Measurements from ENCODE around the gene MDFIC.

Gene MDFIC

DNA sequence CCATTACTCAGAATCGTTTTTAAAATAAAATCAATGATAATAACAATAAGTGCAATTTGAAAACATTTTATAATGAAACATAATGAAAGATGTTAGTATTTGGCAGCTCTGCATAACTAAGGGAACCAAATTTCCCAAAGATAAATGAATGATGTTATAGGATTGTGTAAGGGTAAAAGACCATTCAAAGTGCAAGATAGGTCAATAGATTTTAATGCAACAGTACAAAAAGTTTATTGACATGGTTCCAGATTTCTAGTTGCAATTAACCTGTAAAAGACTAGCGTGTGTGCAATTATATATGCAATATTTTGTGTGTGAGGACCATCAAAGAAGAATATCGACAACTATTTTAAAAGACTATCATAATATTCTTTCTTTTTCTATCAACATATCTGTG lies 122.3 kb downstream of the MDFIC start:
- DNase-seq = no peak

DNA sequence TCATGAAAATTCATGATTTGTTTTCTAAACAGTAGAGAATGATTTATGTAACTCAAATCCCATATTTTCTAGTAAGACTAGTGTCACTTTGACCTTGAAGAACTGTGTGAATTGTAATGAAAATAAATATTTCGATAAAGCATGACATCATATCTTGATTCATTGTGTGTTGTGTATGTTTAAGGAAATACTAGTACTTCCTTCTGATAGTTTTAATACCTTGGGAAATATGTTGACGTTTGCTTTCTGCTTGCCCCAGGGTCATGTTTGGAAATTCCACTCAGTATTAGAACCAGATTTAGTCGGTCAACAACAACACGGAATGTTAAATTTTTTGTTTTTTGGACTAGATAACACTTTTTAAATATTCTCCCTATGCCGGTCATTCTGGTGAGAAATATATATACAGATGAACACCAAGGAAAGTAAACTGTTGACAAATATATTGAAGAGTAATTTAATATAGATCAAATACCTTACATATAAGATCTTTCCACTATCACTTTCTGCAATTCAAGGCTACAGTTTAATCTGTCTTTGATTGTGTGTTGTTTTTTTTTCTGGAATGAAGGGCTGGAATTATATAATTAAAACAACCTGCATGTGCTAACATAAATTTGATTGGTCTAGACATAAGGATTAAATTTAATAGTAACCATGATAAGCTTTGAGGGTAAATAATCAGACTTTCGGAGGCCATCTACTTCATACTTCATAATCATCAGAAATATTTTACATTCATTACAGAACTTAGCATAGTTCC lies 126.2 kb downstream of the MDFIC start:
- DNase-seq = no peak

DNA sequence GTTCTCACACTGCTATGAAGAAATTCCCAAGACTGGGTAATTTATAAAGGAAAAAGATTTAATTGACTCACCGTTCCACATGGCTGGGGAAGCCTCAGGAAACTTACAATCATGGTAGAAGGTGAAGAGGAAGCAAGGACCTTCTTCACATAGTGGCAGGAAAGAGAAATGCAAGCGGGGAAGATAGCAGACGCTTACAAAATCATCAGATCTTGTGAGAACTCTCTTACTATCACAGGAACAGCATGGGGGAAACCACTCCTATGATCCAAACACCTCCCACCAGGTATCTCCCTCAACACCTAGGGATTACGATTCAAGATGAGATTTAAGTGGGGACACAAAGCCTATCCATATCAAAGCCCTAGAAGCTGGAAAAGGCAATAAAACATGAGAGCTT lies 130.8 kb downstream of the MDFIC start:
- no peak for DNase-seq

DNA sequence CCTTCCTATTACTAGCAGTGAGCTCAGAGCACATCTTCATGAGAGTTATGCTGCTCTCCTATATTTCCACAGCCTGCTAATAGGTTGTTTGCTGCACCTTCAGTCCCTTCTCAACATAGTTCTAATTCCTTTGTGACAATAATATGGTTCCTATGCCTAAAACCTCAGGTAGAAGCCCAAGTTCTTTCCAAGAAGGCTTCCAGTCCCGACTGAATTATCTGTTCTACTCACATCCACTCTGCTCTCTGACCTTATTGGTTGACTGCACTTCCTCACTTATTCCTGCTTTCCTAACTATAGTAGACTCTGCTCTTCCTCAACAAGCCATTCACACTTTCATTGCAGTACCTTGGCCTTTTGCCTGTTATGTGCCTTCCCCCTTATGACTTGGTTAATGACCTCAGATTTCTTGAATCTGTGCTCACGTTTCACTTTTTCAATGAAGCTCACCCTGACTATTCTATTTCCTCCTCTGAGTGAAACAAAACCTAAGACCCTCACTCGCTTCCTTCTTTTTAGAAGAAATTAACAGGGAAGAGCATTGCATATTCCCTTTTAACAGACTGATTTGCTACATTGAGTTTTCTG lies 132.7 kb downstream of the MDFIC start:
- DNase-seq = no peak

DNA sequence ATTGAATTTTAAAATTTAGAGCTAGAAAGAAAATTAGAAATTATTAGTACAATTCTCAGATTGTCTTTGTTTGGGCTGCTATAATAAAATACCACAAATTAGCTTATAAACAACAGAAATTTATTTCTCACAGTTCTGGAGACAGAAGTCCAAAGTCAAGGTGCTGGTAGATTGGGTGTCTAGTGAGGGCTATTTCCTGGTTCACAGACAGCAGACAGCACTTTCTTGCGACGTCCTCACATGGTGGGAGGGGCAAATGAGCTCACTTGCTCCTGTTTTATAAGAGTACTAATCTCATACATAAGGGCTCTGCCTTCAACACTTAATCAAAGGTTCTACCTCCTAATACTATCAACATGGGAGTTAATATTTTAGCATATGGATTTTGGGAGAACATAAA lies 134.1 kb downstream of the MDFIC start:
- no peak for DNase-seq

DNA sequence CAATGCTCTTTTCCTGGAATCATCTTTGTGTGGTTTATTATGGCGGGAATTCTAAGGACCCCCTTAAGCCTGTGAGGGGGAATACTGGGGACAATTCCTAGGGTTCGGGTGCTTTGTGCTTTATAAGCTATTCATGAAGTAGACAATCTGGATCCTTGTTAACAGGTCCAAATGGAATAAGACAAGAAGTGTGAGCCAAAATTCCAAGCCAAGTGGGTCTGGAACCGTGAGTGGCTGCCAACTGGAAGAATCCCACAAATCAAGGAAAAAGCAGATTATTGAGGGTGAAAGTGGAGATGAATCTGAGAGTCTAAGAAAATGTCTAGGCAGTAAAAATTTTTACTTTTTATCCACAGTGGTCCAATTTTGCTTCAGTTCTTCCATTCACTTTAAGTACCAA lies 136.8 kb downstream of the MDFIC start:
- DNase-seq = no peak

DNA sequence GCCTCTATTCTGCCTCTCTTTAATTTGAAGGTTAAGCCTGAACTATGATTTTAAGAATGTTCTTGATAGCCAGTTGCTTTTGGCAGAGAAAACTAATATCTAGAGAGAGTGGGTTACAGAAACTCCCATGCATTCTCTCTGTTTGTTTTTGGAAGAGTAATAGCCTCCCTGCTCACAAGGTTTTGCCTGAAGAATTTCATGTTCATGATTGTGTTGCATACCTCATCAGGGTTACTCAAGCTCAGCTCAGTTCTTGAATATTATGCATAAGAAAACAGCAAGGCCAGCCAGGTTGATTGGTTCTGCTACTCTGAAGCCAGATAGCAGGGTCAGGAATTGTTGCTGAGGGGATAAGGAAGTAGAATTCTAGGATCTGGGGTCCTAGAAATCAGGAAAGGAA lies 137.4 kb downstream of the MDFIC start:
- no peak for DNase-seq

DNA sequence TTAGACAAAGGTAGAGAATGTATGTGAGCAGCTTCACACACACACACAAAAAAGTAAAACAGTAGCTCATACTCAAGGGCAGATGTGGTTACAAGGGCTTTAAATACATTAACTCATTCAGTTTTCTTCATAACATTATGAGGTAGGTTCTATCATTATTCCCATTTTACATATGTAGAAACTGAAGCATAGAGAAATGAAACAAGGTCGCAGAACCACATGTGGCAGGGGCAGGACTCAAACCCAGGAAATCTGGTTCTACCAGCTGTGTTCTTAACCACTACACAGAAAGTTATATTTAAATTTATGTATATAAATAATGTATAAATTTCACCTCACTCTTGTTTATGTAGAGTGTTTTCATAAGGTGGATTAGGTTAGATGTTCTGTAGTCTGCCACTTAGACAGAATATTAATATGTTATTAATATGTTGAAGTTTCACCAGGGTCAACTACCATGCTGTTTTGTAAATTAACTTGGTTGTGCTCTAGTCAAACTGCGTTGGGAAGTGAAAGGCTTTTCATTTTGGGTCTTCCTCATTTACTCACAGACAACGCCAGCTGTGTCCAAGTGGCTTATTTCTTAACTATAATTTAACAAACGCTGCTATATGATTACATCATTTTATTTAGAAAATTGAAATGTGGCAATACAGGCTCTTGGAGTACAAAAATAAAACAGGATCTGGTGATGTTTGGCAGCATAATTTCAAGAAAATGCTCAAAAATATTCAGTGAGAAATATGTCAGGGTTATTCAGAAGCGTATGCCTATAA lies 138.4 kb downstream of the MDFIC start:
- no peak for DNase-seq

DNA sequence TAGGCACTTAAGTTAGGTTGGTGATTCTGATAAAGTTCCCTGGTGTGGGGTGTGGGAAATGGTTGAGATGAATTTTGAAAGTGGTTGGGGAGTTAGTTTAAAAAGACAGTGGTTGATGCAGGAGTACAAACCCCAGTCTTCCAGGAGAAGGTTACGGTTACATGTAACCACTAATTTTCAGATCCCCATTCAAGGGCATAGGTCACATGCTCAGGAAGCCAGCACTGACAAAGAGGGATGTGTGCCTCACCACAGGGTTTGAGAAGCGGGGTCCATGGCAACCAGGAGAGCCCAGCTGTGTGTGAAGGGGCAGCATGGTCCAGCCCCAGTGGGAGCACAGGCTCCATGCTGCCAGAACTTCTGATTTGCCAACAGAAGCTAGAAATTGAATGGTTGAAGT lies 144.2 kb downstream of the MDFIC start:
- no peak for DNase-seq

DNA sequence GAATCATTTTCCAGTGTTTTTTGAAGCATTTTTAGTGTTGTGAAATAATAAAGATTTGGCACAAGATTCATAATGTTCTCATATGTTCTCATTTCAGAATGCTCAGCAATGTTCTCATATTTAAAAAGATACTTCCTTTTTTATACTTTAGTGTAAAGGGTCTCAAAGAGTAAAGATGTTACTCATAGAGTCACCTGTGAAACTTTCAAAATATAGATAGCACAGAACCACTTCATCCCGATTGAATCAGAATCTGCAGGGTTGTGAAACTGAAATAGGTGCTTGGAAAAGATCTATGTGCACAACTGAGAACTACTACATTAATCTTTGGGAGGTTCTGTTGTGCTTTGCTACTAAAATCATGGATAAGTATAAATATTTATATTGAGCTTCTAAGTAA lies 144.7 kb downstream of the MDFIC start:
- peak; percentile 12 for DNase-seq

DNA sequence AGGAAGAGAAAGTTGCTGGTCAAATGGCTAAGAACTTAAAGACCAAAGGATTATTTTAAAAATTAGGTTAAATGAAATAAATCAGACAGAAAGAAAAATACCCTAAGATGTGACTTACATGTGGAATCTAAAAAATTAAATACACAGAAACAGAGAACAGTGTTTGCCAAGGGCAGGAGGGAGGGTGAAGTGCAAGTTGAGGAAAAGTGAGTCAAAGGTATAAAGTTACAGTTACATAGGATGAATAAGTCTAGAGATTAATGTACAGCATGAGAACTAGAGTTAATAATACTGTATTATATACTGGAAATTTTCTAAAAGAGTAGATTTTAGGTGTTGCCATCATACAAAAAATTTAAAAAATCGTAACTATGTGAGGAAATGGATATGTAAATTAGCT lies 146.3 kb downstream of the MDFIC start:
- no peak for DNase-seq

Data from activated CD4-positive, alpha-beta T cell treated with anti-CD3 and anti-CD28 coated beads, Interleukin-2, amount 50 U/mL, for 16 hours (primary cell).